RWPE1 (cell line): ENCODE data around the gene ATP8A2.
"Not testable (repeated sequence)": the region's sequence is repeated elsewhere in the genome, so short reads cannot be mapped to it uniquely, and the experiment has no call there.

Source experiments
- CTCF ChIA-PET: fragments of 350-600 bp; sonication (Branson Sonifier 250); formaldehyde crosslinking; extraction: SDS; loops from one replicate; lab custom pipeline; 2021; lab: Yijun Ruan, JAX
- POLR2A ChIA-PET: fragments of 400-600 bp; formaldehyde crosslinking; extraction: SDS; loops from one replicate; lab custom pipeline; 2020; ENCODE audit warnings: antibody characterized with exemption; ENCODE audit not compliant: low non-redundant PET; lab: Yijun Ruan, JAX
- DNase-seq: peaks from one replicate; pipeline ENCODE4 v3.0.0; 2012; ENCODE audit warnings: low spot score
- H3K27ac ChIP-seq: fragments of 450-650 bp; 2 replicates; pipeline ENCODE4 v1.5.1; 2017
- TF ChIP-seq, protein P1 (sequence below): fragments of 450-650 bp; conservative IDR thresholded peaks from 2 replicates; pipeline ENCODE4 v1.5.1; 2017; ENCODE audit warnings: low read depth, mild to moderate bottlenecking

Gene ATP8A2

DNA sequence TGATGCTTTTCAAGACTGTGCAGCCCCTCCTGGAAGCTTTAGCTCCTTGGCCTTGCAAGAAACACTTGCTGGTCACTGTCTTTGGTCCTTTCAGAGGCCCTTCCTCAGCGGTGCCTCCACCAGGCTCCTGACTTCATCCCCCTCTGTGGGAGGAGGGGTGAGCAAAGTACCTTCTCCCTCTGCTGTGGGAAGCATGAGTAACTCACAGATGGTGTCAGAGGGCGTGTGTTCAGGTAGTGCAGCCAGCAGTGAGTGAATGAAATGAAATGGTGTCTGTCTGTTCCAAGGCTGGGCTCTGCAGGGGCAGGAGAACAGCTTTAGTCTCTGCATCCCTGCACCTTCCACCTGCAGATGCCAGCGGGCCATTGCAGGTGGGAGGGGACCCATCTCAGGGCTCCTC lies 577.1 kb downstream of the ATP8A2 start:
- TF ChIP-seq, protein P1, sequence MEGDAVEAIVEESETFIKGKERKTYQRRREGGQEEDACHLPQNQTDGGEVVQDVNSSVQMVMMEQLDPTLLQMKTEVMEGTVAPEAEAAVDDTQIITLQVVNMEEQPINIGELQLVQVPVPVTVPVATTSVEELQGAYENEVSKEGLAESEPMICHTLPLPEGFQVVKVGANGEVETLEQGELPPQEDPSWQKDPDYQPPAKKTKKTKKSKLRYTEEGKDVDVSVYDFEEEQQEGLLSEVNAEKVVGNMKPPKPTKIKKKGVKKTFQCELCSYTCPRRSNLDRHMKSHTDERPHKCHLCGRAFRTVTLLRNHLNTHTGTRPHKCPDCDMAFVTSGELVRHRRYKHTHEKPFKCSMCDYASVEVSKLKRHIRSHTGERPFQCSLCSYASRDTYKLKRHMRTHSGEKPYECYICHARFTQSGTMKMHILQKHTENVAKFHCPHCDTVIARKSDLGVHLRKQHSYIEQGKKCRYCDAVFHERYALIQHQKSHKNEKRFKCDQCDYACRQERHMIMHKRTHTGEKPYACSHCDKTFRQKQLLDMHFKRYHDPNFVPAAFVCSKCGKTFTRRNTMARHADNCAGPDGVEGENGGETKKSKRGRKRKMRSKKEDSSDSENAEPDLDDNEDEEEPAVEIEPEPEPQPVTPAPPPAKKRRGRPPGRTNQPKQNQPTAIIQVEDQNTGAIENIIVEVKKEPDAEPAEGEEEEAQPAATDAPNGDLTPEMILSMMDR: no peak

DNA sequence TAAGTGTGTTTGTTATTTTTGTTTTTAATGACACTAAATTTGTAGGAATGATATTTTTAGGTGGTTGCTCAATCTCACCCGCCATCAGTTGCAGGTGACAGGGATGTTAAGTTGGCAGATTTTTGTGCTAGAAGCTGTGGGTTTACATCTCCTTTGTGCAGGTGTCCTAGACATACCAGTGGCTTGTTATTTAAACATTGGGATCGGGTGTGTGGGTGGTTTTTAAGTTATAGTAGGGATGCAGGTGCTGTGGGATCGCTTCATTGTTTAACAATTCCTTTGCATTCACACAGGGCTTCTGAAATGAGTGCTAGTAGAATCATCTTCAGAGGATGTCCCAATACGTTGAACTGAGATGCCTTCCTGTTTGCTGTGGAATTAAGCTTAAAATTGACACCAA lies 580.1 kb downstream of the ATP8A2 start:
- ChIA-PET POLR2A (no interaction called here), CTCF (interaction anchor here (0.7 kb wide), 1 partner anchor 378 kb away, joined by 6 read pairs; no protein-coding TSS in a partner anchor)
- no peak for DNase-seq
- TF ChIP-seq, protein P1: no peak
- no peak overlapping the region for H3K27ac ChIP-seq

More for the DNA sequence above, 577.1 kb downstream of the ATP8A2 start:
- no peak for DNase-seq
- ChIA-PET POLR2A (no interaction called here), CTCF (interaction anchor here (0.6 kb wide), 1 partner anchor 68 kb away, joined by 6 read pairs; no protein-coding TSS in a partner anchor)
- H3K27ac ChIP-seq: no peak overlapping the region

DNA sequence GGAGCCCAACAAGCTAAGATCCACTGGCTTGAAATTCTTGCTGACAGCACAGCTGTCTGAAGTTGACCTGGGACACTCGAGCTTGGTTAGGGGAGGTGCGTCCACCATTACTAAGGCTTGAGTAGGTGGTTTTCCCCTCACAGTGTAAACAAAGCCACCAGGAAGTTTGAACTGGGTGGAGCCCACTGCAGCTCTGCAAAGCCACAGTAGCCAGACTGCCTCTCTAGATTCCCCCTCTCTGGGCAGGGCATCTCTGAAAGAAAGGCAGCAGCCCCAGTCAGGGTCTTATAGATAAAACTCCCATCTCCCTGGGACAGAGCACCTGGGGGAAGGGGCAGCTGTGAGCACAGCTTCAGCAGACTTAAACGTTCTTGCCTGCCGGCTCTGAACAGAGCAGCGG lies 582.3 kb downstream of the ATP8A2 start:
- CTCF ChIA-PET: not testable (repeated sequence)

DNA sequence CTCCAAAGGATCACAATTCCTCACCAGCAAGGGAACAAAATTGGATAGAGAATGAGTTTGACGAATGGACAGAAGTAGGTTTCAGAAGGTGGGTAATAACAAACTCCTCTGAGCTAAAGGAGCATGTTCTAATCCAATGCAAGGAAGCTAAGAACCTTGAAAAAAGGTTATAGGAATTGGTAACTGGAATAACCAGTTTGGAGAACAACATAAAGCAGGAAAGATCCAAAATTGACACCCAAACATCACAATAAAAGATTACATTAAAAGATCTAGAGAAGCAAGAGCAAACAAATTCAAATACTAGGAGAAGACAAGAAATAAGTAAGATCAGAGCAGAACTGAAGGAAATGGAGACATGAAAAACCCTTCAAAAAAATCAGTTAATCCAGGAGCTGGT lies 583.2 kb downstream of the ATP8A2 start:
- POLR2A ChIA-PET, H3K27ac ChIP-seq, DNase-seq, CTCF ChIA-PET: not testable (repeated sequence)

More for the DNA sequence above, 582.3 kb downstream of the ATP8A2 start:
- DNase-seq, POLR2A ChIA-PET, H3K27ac ChIP-seq: not testable (repeated sequence)

DNA sequence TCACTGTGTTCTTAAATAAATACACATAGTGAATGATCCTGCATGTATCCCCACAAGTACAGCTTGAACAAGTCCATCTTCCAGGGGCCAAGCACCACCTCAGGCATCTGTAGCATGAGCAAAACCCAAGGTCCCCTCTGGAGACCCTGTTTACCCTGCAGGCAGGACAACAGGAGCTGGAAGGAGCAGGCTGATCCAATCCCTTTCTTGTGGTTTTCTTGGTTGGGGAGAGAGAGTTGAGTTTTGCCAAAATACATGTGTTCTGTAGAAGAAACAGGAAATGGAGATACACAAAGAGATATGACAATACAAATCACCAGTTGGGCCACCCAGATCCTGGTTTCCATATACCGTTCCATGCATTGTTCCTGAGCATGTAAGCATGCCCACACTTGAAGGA lies 587.2 kb downstream of the ATP8A2 start:
- no peak for DNase-seq
- TF ChIP-seq, protein P1: no peak
- POLR2A ChIA-PET: no interaction called here
- CTCF ChIA-PET: no interaction called here
- no peak overlapping the region for H3K27ac ChIP-seq

DNA sequence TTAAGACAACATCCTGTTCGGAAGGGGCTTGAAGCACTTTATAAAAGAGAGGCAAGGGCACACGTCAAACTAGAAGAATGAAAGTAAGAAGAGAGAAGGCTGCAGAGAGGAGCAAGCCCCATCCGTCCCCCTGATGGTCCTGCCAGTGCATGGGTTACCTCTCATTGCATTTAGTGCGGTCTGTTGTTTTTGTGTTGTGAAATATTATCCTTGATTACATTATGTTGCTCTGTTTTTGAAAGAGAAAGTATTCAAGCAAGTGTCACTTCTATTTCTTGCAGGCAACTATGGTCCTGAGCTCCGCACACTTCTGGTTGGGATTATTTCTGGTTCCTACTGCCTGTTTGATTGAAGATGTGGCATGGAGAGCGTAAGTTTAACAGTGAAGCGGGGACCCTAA lies 589.5 kb downstream of the ATP8A2 start:
- no peak overlapping the region for H3K27ac ChIP-seq
- DNase-seq: no peak
- POLR2A ChIA-PET: no interaction called here
- TF ChIP-seq, protein P1: no peak
- CTCF ChIA-PET: interaction anchor here (1.1 kb wide), 1 partner anchor 10 kb away, joined by 3 read pairs; no protein-coding TSS in a partner anchor

DNA sequence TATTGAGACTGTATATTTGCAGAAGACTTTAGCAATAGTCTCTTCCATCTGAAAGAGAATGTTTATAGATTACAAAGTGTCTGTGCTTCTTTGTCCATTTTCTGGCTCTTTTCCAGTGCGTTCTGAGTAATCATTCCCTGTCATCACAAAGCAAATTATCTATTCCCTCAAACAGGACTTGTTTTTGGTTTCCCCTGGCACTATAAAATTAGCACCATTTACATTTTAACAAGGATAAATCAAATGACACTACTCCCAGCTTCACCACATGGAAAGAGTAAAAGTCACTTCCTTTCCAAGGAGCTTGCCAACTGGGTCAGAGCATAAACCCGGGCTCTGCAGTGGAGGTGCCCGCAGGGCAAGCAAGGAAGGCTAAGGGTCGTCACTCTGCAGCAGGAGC lies 591.9 kb downstream of the ATP8A2 start:
- TF ChIP-seq, protein P1: no peak
- no peak for DNase-seq
- no peak overlapping the region for H3K27ac ChIP-seq
- ChIA-PET POLR2A (no interaction called here), CTCF (no interaction called here)

DNA sequence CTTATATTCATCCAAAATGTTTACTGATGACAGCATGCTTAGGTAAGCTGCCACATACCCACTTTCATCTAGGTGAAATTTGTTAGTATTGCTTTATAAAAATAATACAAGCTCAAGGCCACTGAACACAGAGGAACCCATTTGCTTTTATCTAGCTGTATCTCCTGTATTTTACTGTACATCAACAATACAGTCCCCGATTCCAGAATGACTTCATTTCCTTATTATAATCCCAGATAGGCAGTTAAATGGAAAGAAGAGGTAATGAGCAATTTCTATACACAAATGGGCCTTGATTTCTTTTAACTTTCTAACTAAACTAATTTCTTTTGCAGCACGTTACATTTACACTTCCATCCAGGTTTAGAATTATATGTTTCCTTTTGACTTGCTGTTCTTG lies 593.8 kb downstream of the ATP8A2 start:
- POLR2A ChIA-PET: no interaction called here
- TF ChIP-seq, protein P1: no peak
- DNase-seq: no peak
- CTCF ChIA-PET: no interaction called here
- no peak overlapping the region for H3K27ac ChIP-seq
